Measurements from ENCODE around the gene DENND1B.
"Not testable (repeated sequence)": the region's sequence is repeated elsewhere in the genome, so short reads cannot be mapped to it uniquely, and the experiment has no call there.

The DENND1B gene

DNA sequence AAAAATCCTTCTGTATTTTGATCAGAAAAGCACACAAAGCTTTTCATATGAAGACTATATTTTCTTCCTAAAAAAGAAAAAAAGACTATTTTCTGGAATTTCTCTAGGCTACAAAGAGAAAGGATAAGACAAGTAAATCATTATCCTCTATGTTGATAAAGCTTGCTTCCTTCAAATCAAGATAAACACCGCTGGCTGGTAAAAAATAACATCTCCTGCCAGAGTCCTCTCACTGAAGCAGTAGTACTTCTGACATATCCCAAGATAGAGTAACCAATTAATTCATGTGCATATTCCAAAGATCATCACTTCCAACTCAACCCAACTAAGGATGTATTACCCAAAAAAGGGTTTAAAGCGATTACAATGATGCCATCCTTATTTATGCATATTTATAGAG lies 34.3 kb downstream of the DENND1B start:
- DNase-seq, result no peak

DNA sequence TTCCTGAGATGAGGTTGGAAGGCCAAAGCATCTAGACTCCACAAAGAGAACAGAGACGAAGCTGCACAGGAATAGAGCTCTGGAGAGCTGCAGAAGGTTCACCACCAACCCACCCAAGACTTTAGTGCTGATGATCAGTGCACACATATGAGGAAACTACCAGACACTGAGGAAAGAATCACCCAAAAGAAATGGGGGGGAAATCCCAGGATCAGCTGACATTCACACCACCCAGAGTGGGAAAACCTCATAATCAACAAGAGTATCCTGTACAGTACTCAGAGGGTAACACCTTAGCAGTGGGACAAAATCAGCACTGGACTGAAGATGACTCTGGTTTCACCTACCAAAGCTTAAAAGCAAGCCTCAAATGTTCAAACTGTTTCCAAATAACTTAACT lies 36.4 kb downstream of the DENND1B start:
- DNase-seq, result no peak

DNA sequence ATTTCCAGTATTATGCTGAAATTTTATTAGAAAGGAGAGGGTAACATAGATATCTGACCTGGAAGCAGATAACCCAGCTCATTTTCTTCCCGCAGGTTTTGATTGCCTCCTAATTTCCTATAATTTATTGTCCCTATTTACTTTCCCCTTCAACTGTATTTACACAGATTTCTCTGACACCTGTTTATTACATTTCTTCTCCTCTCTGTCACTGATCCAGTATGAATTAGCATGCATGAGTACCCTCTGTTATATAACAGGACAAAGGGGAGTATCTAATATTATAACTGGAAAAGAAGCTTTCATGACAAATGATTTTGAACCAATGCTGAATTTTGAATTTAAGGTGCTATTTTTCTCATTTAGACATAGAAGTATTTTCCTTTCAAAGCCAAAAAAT lies 37.4 kb downstream of the DENND1B start:
- DNase-seq, result peak in 1 of 14 donors; percentile 64

DNA sequence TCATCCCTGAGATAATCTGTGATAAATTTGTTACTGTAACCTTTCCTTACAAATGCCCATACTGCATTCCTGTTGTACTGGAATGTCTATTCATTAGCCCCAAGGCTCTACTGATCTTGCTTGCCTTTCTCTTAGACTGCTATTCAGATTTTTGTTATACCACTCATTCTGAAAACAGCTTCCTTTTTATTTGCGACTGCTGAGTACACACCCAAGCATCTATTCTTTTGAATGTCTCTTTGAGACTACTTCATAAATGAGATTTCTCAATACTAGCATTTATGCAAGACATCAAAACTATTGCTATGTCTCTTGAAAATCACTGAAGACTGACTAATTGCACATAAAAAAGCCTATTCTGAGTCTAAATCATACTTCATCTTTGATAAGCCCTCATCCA lies 38.6 kb downstream of the DENND1B start:
- DNase-seq, result no peak

DNA sequence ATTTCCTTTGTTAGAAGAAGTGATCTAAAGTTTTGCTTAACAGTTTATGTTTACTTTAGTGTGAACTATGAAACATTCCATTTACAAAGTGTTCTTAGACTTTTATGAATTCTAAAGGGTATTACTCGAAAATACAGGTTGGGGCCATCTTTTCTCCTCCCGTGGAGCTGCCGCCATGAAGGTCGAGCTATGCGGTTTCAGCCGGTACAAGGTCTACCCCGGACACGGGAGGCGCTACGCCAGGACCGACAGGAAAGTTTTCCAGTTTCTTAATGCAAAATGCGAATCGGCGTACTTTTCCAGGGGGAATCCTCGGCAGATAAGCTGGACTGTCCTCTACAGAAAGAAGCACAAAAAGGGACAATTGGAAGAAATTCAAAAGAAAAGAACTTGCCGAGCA lies 39.8 kb downstream of the DENND1B start:
- DNase-seq, result no peak

DNA sequence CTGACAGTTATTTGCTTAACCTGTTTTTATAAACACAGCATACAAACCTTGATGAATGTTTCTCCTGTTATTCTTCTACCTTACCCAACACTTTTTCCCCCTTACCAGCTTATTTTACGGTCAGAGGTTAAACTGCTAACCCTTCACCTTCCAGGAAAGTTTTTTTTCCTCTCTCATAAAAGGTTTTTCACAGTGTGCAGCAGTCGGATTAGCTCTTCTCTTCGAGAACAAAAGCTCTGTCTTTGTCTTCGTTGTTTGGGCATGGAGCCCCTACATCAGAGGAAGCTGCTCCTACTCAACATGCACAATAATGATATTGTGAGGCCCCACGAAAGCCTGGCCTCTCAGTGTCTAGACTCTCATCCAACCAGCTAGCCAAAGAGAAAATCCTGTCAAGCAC lies 42.0 kb downstream of the DENND1B start:
- peak in 1 of 14 donors; percentile 3 for DNase-seq

DNA sequence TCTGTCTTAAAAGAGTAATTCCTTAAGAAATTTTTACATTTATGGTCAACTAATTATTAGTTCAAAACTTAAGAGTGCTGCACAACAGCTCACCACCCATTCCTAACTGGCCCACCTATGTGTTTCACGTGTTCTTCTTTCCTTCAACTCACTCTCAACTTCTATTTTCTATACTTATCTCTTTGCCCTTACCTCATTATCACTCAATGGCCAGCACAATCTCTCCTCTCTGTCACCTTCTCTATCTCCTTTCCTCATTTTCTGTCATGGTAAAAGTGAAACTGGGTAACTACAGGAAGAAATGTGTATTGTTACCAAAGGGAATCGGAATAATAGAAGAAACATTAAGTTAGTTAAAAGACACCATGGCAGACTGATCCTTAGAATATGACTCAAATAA lies 43.1 kb downstream of the DENND1B start:
- no peak for DNase-seq

DNA sequence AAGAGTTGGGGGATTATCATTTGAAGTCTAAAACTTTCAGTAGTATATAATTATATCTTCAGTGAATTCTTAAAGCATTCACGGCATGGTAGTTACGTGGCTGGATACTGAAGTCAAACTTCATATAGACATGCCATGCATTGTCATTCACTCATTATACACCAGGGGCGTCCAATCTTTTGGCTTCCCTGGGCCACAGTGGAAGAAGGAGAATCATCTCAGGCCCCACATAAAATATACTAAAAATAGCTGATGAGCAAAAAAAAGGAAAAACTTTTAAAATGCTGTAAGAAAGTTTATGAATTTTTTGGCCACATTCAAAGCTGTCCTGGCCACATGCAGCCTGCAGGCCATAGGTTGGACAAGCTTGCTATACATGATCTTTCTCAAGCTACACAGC lies 43.8 kb downstream of the DENND1B start:
- DNase-seq, result no peak

DNA sequence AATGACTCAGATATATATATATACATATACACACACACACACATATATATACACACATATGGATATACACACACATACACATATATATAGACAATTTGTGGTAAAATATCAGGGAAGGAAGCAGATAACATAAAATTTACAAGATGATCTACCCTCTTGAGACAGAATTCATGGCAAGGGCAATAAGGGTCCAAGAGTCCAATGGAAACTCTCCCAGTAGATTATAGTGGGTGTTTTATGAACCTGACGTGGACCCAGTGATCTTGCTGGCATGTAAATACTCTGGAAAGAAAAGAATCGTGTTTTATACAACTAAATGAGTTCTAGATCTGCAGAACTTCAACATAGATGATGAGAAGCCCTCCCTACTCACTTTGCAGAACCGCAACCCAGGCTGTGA lies 49.3 kb downstream of the DENND1B start:
- no peak for DNase-seq

DNA sequence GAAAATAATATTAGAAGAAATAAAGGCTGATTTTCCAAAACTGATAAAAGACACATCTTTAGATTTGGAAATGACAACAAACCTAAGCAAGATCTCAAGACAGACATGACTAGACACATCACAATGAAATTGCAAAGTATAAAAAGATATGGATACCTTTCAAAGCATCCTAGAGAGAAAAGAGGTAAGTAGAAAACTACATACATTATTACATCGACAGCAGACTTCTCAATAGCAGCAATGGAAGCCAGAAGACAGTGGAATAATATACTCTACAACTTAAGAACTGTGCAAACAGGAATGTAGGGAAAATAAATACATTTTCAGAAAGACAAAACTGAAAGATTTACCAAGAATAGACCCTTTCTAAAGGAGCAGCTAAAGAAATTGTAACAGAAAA lies 50.2 kb downstream of the DENND1B start:
- DNase-seq, result no peak

DNA sequence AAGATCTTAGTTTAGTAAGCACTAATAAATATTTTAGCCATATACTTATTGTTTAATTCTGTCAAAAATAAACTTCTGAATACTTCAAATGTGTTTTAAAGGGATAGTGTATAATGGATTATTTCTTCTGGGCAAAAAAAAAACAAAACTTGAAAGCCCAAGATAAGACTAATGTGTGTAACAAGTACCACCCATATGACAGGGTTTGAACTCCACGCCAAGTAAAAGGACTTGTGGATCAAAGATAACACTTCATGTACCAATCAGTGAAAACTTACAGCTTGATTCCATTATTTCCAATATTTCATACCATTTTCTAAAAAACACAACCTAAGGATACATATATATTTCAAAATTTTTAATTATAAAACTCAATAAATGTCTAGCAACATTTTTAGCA lies 59.5 kb downstream of the DENND1B start:
- no peak for DNase-seq

DNA sequence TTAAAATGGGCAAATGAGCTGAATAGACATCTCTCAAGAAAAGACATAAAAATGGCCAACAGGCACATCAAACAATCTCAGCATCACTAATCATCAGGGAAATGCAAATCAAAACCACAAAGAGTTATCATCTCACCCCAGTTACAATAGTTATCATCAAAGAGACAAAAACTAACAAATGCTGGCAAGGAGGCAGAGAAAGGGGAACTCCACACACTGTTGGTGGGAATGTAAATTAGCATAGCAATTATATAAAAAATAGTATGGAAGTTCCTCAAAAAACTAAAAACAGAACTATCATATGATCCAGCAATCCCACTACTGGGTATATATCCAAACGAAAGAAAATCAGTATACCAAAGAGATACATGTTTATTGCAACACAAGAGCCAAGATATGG lies 68.7 kb downstream of the DENND1B start:
- no peak for DNase-seq

DNA sequence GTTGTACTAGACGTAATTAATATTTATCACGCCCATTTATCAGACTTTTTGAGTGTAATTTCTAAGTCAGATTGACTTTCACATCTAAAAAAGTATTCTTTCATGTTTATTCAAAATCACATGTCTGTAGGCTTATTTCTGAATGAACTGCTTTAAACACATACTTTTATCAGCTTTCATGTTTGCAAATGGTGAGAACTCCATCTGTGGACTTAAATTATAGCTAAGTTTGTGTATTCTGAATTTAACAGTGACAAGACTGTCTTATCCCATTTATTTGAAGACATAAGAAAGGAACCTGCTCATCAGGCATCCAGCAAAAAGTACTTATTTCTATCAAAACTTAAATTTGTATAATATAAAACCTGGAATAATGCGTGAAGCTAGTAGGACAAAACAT lies 69.3 kb downstream of the DENND1B start:
- DNase-seq, result no peak

DNA sequence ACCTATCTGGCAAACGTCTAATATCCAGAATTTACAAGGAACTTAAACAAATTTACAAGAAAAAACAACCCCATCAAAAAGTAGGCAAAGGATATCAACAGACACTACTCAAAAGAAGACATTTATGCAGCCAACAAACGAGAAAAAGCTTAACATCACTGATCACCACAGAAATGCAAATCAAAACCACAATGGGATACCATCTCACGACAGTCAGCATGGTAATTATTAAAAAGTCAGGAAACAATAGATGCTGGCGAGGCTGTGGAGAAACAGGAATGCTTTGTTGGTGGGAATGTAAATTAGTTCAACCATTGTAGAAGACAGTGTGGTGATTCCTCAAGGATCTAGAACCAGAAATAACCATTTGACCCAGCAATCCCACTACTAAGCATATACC lies 74.6 kb downstream of the DENND1B start:
- not testable (repeated sequence) for DNase-seq

DNA sequence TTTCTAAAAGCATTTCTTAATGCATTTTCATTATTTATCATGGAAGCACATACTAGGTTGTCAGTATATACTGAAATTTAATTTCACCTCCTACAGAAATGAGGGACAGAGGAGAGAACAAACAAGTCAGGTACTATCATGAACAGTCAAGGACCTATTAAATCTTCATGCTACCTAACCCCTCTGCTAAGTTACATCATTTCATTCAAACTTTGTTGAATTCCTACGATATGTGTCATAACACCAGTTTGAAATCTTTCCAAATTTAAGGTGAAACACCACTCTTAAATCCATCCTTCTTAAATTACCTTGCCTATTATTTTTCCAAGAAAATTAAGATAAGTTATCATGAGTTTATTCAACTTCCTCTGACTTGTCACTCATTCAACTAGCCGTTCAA lies 78.9 kb downstream of the DENND1B start:
- no peak for DNase-seq

DNA sequence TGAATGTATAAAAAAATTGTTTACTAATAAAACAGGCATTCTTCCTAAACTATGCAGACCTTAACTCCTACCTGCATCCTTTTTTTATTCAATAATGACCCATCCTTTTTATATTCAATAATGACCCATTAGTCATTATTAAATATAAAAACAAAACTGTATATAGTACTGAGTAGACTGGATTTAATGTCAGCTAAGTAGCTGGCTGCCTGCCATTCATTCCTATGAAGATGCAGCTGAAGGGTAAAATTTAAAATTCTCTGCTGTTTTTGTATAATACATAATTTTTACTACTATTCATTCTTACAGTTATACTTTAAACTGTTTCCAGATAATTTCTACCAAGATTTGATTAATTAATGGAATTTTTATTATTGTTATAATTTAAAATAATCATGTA lies 79.3 kb downstream of the DENND1B start:
- no peak for DNase-seq

DNA sequence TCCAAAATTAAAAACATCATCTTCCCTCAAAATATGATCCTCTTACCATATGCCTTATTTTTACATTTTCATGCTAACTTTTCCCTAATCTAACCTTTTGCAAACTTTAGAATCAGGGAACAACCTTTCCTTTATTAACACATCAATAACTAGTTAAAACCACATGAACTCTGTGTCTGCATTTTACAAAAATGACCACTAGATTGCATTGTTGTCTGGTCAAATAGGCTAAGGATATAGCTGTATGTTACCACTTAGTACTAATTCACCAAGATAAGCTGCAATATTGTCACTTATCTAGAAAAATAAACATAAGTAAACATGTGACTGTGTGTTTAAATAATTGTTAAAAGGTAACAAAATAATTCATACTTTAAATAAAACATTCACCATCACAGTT lies 82.3 kb downstream of the DENND1B start:
- no peak for DNase-seq

DNA sequence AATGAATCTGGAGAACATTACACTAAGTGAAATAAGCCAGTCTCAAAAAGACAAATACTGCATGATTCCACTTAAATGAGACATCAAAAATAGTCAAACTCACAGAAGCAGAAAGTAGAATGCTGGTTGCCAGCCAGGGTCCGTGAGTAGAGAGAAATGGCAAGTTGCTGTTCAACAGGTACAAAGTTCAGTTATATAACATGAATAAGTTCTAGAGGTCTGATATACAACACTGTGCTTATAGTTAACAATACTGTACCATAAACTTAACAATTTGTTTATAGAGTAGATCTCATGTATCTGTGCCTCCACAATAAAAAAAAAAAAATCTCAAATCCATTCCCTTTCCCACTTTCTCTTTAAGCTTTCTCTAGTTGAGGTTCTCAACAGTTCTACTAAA lies 83.5 kb downstream of the DENND1B start:
- DNase-seq, result no peak

DNA sequence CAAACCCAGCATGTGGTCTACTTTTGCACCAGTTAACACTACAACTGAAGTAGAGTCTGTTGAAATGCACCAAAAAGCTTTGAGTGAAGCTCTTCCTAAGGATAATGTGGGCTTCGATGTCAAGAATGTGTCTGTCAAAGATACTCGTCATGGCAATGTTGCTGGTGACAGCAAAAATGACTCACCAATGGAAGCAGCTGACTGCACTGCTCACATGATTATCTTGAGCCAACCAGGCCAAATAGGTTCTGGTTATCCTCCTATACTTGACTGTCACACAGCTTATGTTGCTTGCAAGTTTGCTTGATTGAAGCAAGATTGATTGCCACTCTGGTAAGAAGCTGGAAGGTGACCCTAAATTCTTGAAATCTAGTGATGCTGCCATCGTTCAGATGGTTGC lies 85.2 kb downstream of the DENND1B start:
- DNase-seq, result no peak

DNA sequence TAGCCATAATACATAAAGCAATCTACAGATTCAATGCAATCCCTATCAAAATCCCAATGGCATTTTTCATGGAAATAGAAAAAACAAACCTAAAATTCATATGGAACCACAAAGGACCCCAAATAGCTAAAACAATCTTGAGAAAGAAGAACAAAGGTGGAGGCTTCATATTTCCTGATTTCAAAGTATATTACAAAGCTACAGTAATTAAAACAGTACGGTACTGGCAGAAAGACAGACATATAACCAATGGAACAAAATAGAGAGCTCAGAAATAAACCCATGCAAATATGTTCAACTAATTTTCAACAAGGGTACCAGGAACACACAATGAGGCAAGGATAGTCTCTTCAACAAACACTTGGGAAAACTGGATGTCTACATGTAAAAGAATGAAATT lies 87.0 kb downstream of the DENND1B start:
- DNase-seq, result no peak

DNA sequence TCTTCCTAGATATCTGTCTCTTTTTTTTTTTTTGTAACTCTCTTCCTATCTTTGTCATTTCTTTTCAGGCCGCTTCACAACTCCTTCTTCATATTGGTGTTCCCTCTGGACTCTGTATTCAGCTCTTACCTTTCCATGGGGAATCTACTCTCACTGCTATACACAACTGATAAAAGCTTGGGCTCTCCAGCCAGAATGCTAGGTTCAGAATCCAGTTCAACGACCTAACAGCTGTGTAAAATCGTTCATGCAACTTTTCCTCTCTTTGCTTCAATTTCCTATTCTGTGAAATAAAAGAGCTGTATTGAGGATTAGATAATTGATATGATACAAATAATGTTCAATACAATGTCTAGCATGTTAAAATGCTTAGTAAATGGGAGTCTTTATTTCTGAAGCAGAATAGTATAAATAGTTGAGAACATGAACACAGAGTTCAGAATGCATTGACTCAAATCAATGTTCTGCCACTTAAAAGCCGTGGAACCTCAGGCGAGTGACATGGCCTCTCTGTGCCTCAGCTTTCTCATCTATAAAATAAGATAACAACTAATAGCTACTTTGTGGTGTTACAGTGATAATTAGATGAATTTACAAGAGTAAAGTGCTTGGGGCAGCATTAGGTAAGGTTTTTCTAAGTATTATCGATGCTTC lies 88.5 kb downstream of the DENND1B start:
- no peak for DNase-seq

DNA sequence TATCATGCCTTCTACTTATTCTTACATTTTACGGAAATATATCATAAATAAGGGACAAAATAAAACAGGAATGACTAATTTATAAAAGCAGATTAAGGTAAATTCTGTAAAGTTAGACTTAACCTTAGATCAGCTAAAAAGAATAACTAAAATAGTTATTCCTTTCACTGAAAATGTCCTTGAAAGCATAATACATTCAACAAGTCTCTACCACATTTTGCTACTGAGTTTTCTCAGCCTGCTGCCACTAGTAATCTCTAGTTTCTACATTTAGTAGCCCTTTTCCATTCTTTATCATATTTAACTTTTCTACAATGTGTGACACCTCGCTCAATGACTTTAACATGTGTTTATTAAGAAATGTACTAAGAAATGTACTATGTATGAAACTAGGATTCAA lies 89.0 kb downstream of the DENND1B start:
- no peak for DNase-seq

DNA sequence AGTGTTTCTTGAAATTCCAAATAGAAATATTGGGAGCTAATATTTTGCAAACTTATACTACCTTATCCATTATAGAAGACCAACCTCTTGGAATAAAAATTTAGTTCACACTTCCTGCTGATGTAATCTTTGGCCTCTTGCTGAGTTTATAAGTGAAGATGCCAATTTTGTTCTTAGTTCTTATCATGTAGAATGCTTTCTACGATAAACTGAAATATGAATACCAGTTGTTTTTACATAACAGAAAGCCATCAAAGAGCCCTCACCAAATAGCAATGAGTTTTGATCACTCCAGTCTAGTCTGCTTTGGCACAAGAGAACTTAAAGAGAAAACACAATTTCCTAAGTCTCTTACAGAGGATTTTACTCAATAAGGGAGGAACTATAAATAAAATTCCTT lies 89.5 kb downstream of the DENND1B start:
- no peak for DNase-seq

DNA sequence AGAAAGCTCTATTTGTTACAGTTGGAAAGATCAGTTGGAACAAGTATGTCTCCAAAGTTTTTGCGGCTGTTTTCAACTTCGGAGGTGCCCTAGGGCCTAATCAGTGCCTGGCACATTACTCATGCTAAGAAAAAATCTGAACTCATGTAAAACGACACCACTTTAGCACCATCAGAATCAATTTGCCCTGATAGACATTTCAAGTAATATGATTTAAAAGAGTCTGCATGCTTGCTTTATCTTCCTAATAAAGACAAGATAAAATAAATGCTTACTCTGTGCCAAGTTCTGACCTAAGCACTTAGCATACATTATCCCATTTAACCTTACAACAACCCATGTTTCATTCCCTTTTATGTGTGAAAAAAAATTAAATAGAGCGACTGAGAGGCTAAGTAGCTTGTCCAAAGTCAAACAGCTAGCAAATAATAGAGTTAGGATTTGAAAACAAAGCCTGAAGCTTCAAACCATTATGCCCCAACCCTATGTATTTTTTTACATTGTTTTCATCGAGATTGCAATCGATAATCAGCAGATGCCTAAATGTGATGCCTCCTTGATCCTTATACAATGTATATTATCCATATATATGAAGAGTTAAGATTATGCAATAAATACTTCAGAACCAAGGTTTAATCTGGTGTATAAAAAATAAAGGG lies 91.3 kb downstream of the DENND1B start:
- DNase-seq, result no peak

DNA sequence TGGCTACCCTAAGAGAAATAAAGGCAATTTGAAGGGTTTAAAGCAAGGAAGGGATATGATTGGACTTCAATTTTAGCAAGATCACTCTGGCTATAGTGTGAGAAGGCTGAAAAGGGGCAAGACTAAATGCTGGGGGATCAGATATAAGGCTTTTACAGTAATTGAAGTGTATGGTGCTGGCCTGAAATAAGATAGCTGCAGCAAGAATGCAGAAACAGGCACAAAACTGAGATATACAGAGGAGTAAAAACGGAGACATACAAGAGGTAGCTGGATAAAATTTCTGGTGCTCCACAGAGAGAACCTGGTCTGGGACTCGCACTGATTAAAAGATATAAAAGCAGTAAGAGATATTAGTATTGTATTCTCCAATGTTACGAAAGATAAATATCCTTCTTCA lies 92.0 kb downstream of the DENND1B start:
- no peak for DNase-seq

Data from C1 segment of cervical spinal cord (tissue), 14 donors.